ENCODE results near the gene PTPN9. TPM values are rescaled to one million over a fixed set of nuclear protein-coding genes. Genes with fewer than 3 reads are reported as not detected.
A peak's percentile ranks its signal among the peaks of the same experiment; 100 is the strongest.

The PTPN9 gene
- total RNA-seq, 1 experiment from 2014 or later: 64.9 TPM

DNA sequence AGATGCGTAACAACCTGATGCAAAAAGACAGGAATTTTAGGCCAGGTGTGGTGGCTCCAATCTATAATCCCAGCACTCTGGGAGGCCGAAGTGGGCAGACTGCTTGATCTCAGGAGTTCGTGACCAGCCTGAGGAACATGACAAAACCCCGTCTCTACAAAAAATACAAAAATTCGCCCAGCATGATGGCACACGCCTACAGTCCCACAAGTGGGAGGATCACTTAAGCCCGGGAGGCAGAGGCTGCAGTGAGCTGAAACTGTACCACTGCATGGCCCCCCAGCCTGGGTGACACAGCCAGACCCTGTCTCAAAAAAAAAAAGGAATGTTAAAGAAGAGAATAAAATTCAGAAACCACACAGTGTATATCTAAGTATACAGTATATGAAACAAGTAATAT, 40.7 kb downstream of the PTPN9 start:
- DNase-seq (ENCODE audit: low spot score): no peak
- peaks cover 19% of the 10 kb centered on the region for H3K4me1 ChIP-seq (ENCODE audit: insufficient read depth, low read length, poor library complexity, severe bottlenecking)
- no peaks in the 10 kb centered on the region for H3K9me3 ChIP-seq (ENCODE audit: low read depth, low read length, poor library complexity, severe bottlenecking)
- no peaks in the 10 kb centered on the region for H3K27me3 ChIP-seq (replicated peaks; ENCODE audit: insufficient read depth, low read depth, low read length, poor library complexity)
- no peaks in the 10 kb centered on the region for H3K36me3 ChIP-seq (ENCODE audit: insufficient read depth, low read length, poor library complexity, severe bottlenecking)
- no peak overlapping the region for H3K27ac ChIP-seq (ENCODE audit: low read depth, low read length, poor library complexity, severe bottlenecking)
- TF ChIP-seq, protein P1, sequence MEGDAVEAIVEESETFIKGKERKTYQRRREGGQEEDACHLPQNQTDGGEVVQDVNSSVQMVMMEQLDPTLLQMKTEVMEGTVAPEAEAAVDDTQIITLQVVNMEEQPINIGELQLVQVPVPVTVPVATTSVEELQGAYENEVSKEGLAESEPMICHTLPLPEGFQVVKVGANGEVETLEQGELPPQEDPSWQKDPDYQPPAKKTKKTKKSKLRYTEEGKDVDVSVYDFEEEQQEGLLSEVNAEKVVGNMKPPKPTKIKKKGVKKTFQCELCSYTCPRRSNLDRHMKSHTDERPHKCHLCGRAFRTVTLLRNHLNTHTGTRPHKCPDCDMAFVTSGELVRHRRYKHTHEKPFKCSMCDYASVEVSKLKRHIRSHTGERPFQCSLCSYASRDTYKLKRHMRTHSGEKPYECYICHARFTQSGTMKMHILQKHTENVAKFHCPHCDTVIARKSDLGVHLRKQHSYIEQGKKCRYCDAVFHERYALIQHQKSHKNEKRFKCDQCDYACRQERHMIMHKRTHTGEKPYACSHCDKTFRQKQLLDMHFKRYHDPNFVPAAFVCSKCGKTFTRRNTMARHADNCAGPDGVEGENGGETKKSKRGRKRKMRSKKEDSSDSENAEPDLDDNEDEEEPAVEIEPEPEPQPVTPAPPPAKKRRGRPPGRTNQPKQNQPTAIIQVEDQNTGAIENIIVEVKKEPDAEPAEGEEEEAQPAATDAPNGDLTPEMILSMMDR (conservative IDR thresholded peaks at IDR 0.05; ENCODE audit: low read depth, low read length): no peak
- no peak for TF ChIP-seq EZH2 (IDR thresholded peaks at IDR 0.05; ENCODE audit: borderline replicate concordance, low read depth, low read length, poor library complexity, severe bottlenecking)
- no TSS peak for BruUV-seq (replicated peaks)
- intact Hi-C loops (cut with micrococcal nuclease; ENCODE audit: unreplicated experiment): no loop called here
- POLR2A ChIA-PET (ENCODE audit: low non-redundant PET): no interaction called here
- no peak overlapping the region for H3K4me3 ChIP-seq (ENCODE audit: low read depth, low read length, poor library complexity, severe bottlenecking)
- CTCF ChIA-PET: no interaction called here

DNA sequence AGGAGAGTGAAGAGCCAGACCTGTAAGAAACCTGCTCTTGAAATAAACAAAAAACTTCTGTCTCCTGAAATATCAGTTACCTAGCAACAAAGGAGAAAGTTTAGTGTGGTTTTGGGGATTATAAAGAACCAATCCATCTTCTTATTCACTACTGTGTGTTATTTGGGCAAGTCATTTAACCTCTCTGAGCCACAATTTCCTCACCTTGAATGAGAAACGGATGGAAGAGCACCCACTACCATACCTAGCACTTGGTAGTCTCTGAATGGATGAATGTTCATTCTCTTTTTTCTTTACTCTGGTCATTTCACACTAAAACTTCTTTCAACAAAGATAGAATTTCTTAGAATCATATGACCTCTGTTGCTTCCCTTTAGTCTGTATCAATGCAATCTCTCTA, 45.2 kb downstream of the PTPN9 start:
- DNase-seq (ENCODE audit: low spot score): no peak
- Histone ChIP-seq H3K27me3 (replicated peaks; ENCODE audit: insufficient read depth, low read depth, low read length, poor library complexity) (no peaks in the 10 kb centered on the region), H3K4me1 (ENCODE audit: insufficient read depth, low read length, poor library complexity, severe bottlenecking) (peaks cover 11% of the 10 kb centered on the region), H3K9me3 (ENCODE audit: low read depth, low read length, poor library complexity, severe bottlenecking) (no peaks in the 10 kb centered on the region), H3K4me3 (ENCODE audit: low read depth, low read length, poor library complexity, severe bottlenecking) (no peak overlapping the region), H3K36me3 (ENCODE audit: insufficient read depth, low read length, poor library complexity, severe bottlenecking) (no peaks in the 10 kb centered on the region), H3K27ac (ENCODE audit: low read depth, low read length, poor library complexity, severe bottlenecking) (no peak overlapping the region)
- BruUV-seq (replicated peaks): no TSS peak
- ChIA-PET POLR2A (ENCODE audit: low non-redundant PET) (no interaction called here), CTCF (no interaction called here)
- intact Hi-C loops (cut with micrococcal nuclease; ENCODE audit: unreplicated experiment): no loop called here
- no peak for TF ChIP-seq EZH2 (IDR thresholded peaks at IDR 0.05; ENCODE audit: borderline replicate concordance, low read depth, low read length, poor library complexity, severe bottlenecking)

DNA sequence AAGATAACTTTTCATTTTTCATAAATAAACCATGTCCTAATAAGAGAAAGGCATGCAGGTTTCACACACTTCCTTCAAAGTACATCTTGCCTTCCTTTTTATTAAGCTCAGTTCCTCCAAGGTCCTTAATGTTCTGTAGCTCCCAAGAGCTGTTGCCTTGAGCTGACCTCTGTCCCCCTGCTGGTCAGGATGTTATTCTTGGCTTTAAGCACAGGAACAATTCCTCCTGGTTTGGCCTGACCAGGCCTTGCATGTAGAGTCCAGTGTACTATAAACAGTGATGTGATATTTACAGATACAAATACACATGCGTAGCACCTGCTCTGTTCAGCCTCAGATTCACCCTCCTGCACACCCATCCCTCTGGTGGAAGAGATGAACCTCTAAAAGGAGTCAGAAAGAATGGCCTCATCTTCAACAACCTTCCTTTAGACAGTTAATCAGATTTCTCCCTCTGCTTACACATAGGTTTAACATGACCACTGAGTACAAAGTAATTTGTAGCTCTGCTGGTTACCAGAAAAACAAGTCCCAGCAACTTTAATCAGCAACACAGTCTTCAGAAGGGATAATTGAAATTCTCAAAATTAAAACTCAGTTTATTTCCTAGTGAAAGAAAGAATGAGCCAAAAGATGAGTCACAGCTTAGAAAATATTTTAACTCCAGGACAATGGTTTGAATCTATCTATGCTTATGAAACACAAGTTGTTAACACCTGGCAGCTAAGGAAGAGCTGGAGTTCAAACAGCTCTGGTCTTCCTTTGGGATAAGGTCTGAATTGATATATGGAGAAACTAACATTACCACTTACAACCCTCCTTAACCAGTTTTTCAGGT, 46.5 kb downstream of the PTPN9 start:
- BruUV-seq (replicated peaks): no TSS peak
- intact Hi-C loops (cut with micrococcal nuclease; ENCODE audit: unreplicated experiment): no loop called here
- POLR2A ChIA-PET (ENCODE audit: low non-redundant PET): no interaction called here

More for the DNA sequence above, 46.5 kb downstream of the PTPN9 start:
- Histone ChIP-seq H3K9me3 (ENCODE audit: low read depth, low read length, poor library complexity, severe bottlenecking) (no peaks in the 10 kb centered on the region), H3K4me3 (ENCODE audit: low read depth, low read length, poor library complexity, severe bottlenecking) (no peak overlapping the region), H3K27me3 (replicated peaks; ENCODE audit: insufficient read depth, low read depth, low read length, poor library complexity) (no peaks in the 10 kb centered on the region), H3K4me1 (ENCODE audit: insufficient read depth, low read length, poor library complexity, severe bottlenecking) (peaks cover 11% of the 10 kb centered on the region), H3K27ac (ENCODE audit: low read depth, low read length, poor library complexity, severe bottlenecking) (no peak overlapping the region), H3K36me3 (ENCODE audit: insufficient read depth, low read length, poor library complexity, severe bottlenecking) (no peaks in the 10 kb centered on the region)
- CTCF ChIA-PET: no interaction called here
- no peak for DNase-seq (ENCODE audit: low spot score)
- no peak for TF ChIP-seq EZH2 (IDR thresholded peaks at IDR 0.05; ENCODE audit: borderline replicate concordance, low read depth, low read length, poor library complexity, severe bottlenecking)
- TF ChIP-seq, protein P1 (conservative IDR thresholded peaks at IDR 0.05; ENCODE audit: low read depth, low read length): peak; percentile 19; the same call in 1 of the 2 replicates
